Endothelial cell of umbilical vein (primary cell): ENCODE results near the gene PTGDS. TPM values are rescaled to one million over a fixed set of nuclear protein-coding genes. Genes with fewer than 3 reads are reported as not detected.

Experiments used
- BruUV-seq: library from RNA; stranded (reverse); fragments of 400-500 nt; replicated peaks from 2 replicates; lab custom pipeline; 2021; lab: Mats Ljungman, UMichigan
- CTCF ChIA-PET: fragments of 300-600, 350-600 bp; sonication (Branson Sonifier 250); formaldehyde crosslinking; loops from one replicate; lab custom pipeline; 2021; ENCODE audit warnings: antibody characterized with exemption, inconsistent platforms; lab: Charles Lee
- POLR2A ChIA-PET: fragments of 300-600, 350-600 bp; sonication (Branson Sonifier 250); formaldehyde crosslinking; loops from one replicate; lab custom pipeline; 2021; ENCODE audit warnings: antibody characterized with exemption, inconsistent platforms; lab: Charles Lee
- DNase-seq: peaks from one replicate; pipeline ENCODE4 v3.0.0-alpha.2; 2011; ENCODE audit warnings: low read depth, low spot score
- FAIRE-seq: peaks from 2 replicates; lab custom pipeline; 2011; peaks lifted over from hg19 to GRCh38; lab: Jason Lieb, UNC
- H2AFZ ChIP-seq: 2 replicates; pipeline ENCODE4 v1.6.0; 2012; ENCODE audit warnings: low read depth, low read length, control low read depth, inconsistent platforms
- H3K27ac ChIP-seq: 2 replicates; pipeline ENCODE4 v1.5.1; 2011; ENCODE audit warnings: low read depth, mild to moderate bottlenecking, control low read depth, low read length, moderate library complexity; ENCODE audit not compliant: insufficient read depth
- H3K27me3 ChIP-seq, 2 experiments: 2 replicates each; pipeline versions ENCODE4 v1.6.0 to v1.6.1; 2011; ENCODE audit warnings: low read length in 2 of 2, mixed read lengths in 1 of 2; ENCODE audit not compliant: control insufficient read depth in 2 of 2, insufficient read depth in 2 of 2
- H3K36me3 ChIP-seq, 2 experiments: 2 replicates in 1 of 2; 3 replicates in 1 of 2; pipeline ENCODE4 v1.5.1; 2011; ENCODE audit warnings: low read length in 2 of 2, mild to moderate bottlenecking in 1 of 2, moderate library complexity in 1 of 2; ENCODE audit not compliant: control insufficient read depth in 2 of 2, insufficient read depth in 2 of 2; ENCODE audit errors: extremely low read depth in 1 of 2
- H3K4me1 ChIP-seq: 3 replicates; pipeline ENCODE4 v1.5.1; 2011; ENCODE audit warnings: mild to moderate bottlenecking, low read length; ENCODE audit not compliant: control insufficient read depth, insufficient read depth; ENCODE audit errors: extremely low read depth
- H3K4me2 ChIP-seq: 2 replicates; pipeline ENCODE4 v1.6.1; 2011; ENCODE audit warnings: low read length, control low read depth, mixed read lengths; ENCODE audit not compliant: insufficient read depth
- H3K4me3 ChIP-seq, 3 experiments: fragments of 200-600 bp in 1 of 3; sonication (generic), shearing (Covaris generic) in 1 of 3; replicated peaks in 1 of 3; 2 replicates each; pipeline ENCODE4 v1.5.1; 2011 to 2016; ENCODE audit warnings: control low read depth in 3 of 3, low read length in 3 of 3, mild to moderate bottlenecking in 2 of 3, inconsistent platforms in 1 of 3, low read depth in 1 of 3, moderate library complexity in 1 of 3; ENCODE audit not compliant: insufficient read depth in 1 of 3
- H3K79me2 ChIP-seq: 2 replicates; pipeline ENCODE4 v1.6.0; 2012; ENCODE audit warnings: low read length, inconsistent platforms; ENCODE audit not compliant: control insufficient read depth, insufficient read depth
- H3K9ac ChIP-seq: replicated peaks from 2 replicates; pipeline ENCODE3; 2011; ENCODE audit warnings: low read length, control low read depth; ENCODE audit not compliant: insufficient read depth; ENCODE audit errors: extremely low read depth
- H3K9me1 ChIP-seq: replicated peaks from 3 replicates; pipeline ENCODE4 v1.6.0; 2011; ENCODE audit warnings: mild to moderate bottlenecking, low read length; ENCODE audit not compliant: control insufficient read depth, insufficient read depth; ENCODE audit errors: extremely low read depth
- H3K9me3 ChIP-seq: replicated peaks from 2 replicates; pipeline ENCODE4 v1.5.1; 2012; ENCODE audit warnings: low read length, inconsistent platforms; ENCODE audit not compliant: control insufficient read depth, insufficient read depth
- H4K20me1 ChIP-seq: replicated peaks from 2 replicates; pipeline ENCODE3; 2011; ENCODE audit warnings: mild to moderate bottlenecking, low read length; ENCODE audit not compliant: control insufficient read depth, insufficient read depth; ENCODE audit errors: extremely low read depth
- CTCF ChIP-seq, 2 donors: IDR thresholded peaks; 1 replicate in 1 of 2; 2 replicates in 1 of 2; pipeline ENCODE4 v1.5.1; 2011; ENCODE audit warnings: low read length in 2 of 2, mild to moderate bottlenecking in 2 of 2, moderate library complexity in 2 of 2, control low read depth in 1 of 2, inconsistent platforms in 1 of 2, low read depth in 1 of 2; ENCODE audit not compliant: insufficient read depth in 1 of 2; ENCODE audit errors: extremely low read depth in 1 of 2
- EZH2 ChIP-seq: IDR thresholded peaks from 2 replicates; pipeline ENCODE4 v1.6.1; 2012; ENCODE audit warnings: borderline replicate concordance, low read depth, mild to moderate bottlenecking, moderate library complexity, low read length, inconsistent platforms; ENCODE audit not compliant: severe bottlenecking
- FOS ChIP-seq: IDR thresholded peaks from 2 replicates; pipeline ENCODE4 v1.6.1; 2011; ENCODE audit warnings: mild to moderate bottlenecking, low read length, moderate library complexity, borderline replicate concordance; ENCODE audit not compliant: insufficient read depth
- GATA2 ChIP-seq: IDR thresholded peaks from 2 replicates; pipeline ENCODE4 v1.7.0; 2011; ENCODE audit warnings: low read depth, mild to moderate bottlenecking, moderate library complexity, mixed read lengths, low read length; ENCODE audit not compliant: insufficient read length, insufficient read depth
- JUN ChIP-seq: IDR thresholded peaks from 2 replicates; pipeline ENCODE4 v1.6.1; 2011; ENCODE audit warnings: borderline replicate concordance, low read depth; ENCODE audit not compliant: insufficient read length, insufficient read depth
- MAX ChIP-seq: IDR thresholded peaks from 2 replicates; pipeline ENCODE4 v1.6.1; 2011; ENCODE audit not compliant: insufficient read depth, insufficient read length
- MYC ChIP-seq: IDR thresholded peaks from one replicate; pipeline ENCODE4 v1.6.1; 2011; ENCODE audit warnings: mild to moderate bottlenecking, low read depth, low read length
- POLR2A ChIP-seq: IDR thresholded peaks from 2 replicates; pipeline ENCODE4 v1.6.1; 2012; ENCODE audit warnings: low read depth, mild to moderate bottlenecking, control low read depth, low read length
- POLR2AphosphoS5 ChIP-seq: IDR thresholded peaks from 2 replicates; pipeline ENCODE4 v1.6.1; 2012; ENCODE audit warnings: low read depth, mild to moderate bottlenecking, control low read depth, low read length, moderate library complexity; ENCODE audit not compliant: insufficient read depth
- dilution Hi-C: fragments of 300-500 bp; cut with MboI; formaldehyde crosslinking; loops from one replicate; pipeline ENCODE4 v1.15.0; 2019; ENCODE audit warnings: low sequenced_read_pairs; ENCODE audit not compliant: extremely low pct_ligation_motif_present
- intact Hi-C: fragments of 100-400 bp; cut with micrococcal nuclease; formaldehyde crosslinking; loops from one replicate; pipeline ENCODE4 v1.10.0; 2022
- polyA plus RNA-seq, 4 experiments: library from polyadenylated mRNA; depleted of rRNA in 3 of 4; stranded (reverse) in 3 of 4; unstranded in 1 of 4; fragments of >200 nt; gene quantifications; 2 replicates each; pipeline versions ENCODE4 v1.2.1 to v1.2.3, GENCODE V29; 2011 to 2012; ENCODE audit warnings: missing spikeins in 1 of 4
- total RNA-seq: library from RNA; stranded (reverse); gene quantifications from 2 replicates; pipeline ENCODE4 v1.2.3, GENCODE V29; 2021

The PTGDS gene
- total and polyA plus RNA-seq, 2 donors (not counting 3 experiments of a cell fraction or from before 2014, with no cell fraction given): not detected

- H2AFZ ChIP-seq: no peak overlapping the region
Measured at GRCh38 chr9:136965771-136966484, 11.4 kb upstream of the PTGDS start.

More at GRCh38 chr9:136965771-136966484, 11.4 kb upstream of the PTGDS start:
- ChIA-PET CTCF (no interaction called here), POLR2A (no interaction called here)
- Histone ChIP-seq H3K27me3 (no peaks in the 10 kb centered on the region), H3K36me3 (no peaks in the 10 kb centered on the region), H4K20me1 (no peaks in the 10 kb centered on the region), H3K9me1 (no peaks in the 10 kb centered on the region), H3K9me3 (no peaks in the 10 kb centered on the region), H3K4me2 (no peak overlapping the region), H3K4me3 (no peak overlapping the region), H3K27ac (no peak overlapping the region), H3K9ac (no peak overlapping the region), H3K79me2 (no peaks in the 10 kb centered on the region), H3K4me1 (no peaks in the 10 kb centered on the region)
- dilution Hi-C loops (no loop called here), intact Hi-C loops (no loop called here)
- TF ChIP-seq POLR2A (no peak), MYC (no peak), POLR2AphosphoS5 (no peak), EZH2 (no peak), FOS (no peak), MAX (no peak), CTCF (IDR thresholded peaks at IDR 0.05; ENCODE audit: extremely low read depth in 1 of 2, insufficient read depth in 1 of 2, low read depth in 1 of 2, low read length in 2 of 2) (no peak), JUN (no peak), GATA2 (no peak)
- no TSS peak for BruUV-seq
- FAIRE-seq (no peak), DNase-seq (no peak)
